NCI-H2196 treated with DMSO at 0.1 percent for 48 hours (cell line): ENCODE data around the gene AFF3.

ENCODE experiments used
- DNase-seq: peaks from one replicate; lab custom pipeline; 2025; ENCODE audit not compliant: unreplicated experiment; lab: John Stamatoyannopoulos, UW

Gene AFF3

DNA sequence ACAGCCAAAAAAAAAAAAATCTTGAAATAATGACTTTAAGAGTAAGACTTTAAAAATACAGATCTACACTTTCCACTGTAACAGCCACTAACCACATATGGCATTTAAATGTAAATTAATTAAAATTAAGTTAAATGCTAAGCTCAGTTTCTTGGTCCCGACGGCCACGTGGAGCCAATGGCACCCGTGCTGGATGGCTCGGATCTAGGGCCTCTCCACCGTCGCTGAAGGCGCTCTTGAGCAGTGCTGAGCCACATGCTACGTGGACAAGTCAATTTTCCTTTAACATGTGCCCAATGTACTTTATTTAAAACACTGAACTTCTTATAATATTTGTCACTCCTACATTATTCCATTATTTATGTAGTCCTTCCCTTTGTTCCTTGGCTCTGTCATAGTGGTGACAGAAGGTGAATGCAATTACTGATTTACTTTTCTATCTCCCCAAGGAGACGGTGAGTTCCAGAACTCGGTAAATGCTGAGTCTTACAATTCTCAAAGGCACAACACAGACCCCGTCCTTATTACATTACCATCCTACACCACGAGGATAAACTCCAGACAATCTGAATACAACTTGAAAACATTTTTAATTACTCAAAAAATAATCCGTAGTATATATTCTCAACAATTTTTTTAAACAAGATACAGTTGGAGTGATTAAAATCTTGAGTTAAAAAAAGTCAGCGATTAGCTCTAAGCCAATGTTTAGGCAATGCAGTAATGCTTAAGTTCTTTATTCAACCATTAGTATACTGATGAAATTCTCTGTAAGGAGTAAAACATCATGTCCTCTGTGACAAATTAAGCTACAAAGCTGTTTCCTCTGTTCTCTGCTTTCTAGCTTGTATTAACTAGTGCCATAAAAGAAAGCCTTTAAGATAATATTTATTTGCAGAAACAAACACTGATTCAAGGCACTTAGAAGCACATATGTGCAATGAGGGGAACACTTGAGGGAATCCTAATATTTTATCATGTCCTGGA lies 95.1 kb downstream of the AFF3 start:
- DNase-seq, result no peak

DNA sequence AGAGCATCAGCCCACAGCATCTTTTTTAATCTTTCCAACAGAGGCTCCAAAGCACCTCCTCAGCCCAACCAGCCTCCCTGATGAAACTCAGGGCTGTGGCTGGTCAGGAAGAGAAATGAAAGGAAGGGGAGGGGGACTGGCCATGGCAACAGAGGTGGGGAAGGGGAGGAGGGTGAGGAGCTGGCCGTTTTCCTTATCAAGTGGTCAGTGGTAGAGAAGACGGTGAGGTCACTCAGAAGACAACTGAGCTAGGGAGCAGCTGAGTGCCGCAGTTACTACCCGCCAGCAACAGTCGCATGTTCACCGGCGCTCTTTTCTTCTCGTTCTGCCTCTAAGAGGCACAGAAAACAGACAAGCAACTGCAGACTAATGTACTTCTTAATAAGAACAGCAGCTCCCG lies 97.4 kb downstream of the AFF3 start:
- no peak for DNase-seq

DNA sequence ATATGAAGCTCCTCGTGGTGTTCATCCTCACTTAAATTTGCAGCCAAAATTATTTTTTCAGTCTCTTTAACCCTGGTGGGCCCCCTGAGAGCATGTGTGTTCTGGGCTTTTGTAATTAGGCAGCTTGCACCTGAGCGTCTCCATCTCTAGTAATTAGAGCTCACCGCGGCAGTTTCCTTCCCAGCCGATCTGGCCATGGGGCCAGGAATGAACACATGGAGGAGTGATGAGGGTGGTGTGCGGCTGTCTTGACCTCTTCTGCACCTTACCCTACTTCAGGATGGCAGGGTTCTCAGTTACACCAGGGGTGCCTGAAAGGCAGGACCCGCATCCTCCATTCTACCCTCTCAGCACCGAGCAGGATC lies 98.5 kb downstream of the AFF3 start:
- DNase-seq, result no peak

DNA sequence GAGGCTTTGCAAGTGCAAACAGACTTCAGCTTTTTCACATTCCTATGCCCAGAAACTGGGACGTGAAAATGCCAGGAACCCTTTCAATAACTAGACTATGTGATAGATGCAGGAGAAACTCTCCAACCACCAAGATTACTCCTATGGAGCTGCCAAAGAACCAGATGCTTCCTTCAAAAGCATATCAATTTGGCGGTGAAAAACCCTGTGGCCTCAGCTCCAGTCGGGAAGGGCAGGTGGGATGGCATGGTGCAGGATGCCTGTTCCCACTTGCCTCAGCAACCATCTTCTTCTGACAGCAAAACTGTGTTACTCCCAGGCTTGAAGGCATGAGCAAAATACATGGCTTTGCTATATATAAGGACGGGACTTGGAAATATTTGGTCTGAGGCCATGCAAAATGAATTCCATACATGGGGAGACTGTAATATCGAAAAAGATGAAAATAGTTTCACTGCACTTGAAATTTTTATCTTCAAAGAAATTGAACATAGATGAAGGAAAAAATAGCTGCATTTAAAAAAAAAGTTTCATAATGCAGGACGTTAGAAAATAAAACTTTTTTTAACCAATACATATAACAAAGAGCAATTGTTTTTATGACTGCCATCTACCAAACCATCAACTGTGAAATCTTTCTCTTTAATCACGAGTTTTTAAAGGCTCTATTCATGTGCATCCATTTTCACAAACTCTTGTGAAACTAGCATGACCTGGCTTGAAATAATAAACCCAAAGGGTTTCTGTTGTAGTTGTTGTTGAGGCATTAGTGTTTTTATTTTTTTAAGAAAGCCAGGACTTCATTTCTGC lies 99.1 kb downstream of the AFF3 start:
- DNase-seq, result no peak

DNA sequence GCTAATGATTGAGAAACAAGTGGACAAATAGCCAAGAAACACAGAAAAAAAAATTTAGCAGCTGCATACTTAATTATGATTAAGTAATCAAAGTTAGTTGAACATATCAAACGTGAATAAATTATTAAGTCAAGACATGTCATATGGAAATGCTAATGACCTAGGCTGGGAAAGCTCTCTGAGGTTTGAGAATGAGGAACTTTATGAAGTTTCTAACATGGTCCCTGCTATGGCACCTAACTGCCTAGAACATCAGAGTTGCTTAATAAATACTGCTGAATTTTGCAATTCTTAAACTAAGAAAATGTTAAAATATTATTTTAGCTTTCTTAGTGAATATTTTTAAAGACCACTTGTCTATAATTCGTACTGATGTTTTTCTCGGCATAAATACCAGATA lies 99.8 kb downstream of the AFF3 start:
- DNase-seq, result no peak

DNA sequence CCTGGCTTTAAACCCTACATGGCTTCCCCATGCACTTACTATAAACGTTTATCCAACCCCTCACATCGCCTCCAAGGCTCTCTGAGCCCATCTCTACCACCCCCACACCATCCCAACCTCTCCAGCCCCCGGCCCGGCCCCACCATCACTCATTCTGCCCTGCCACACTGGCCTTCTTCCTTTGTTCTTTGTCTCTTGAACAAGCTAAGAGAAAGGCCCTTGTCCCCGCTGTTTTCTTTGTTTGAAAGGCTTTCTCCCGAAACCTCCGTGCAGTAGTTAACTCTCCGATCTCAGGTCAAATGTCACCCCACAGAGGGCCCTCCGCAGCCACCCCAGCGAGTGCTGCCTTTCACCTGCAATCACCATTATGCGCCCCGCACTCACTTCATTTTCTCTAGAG lies 100.4 kb downstream of the AFF3 start:
- DNase-seq, result no peak

DNA sequence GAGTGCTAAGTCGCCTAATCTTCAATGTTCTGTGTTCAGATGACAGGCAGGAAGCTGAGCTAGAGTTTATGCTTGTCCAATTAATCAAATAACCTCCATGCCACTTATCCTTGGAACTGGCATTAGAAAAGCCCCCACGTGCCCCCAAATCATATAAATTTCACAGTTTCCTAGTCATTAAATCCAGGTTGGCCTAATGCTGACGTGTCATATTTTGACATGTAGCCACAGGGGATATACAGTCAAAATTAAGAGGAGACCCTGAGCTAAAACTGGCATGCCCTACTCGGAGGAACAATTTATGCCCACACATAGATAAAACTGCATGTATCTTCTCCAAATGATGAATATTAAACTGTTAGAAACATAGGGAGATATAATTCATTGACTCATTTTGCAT lies 101.0 kb downstream of the AFF3 start:
- DNase-seq, result no peak

DNA sequence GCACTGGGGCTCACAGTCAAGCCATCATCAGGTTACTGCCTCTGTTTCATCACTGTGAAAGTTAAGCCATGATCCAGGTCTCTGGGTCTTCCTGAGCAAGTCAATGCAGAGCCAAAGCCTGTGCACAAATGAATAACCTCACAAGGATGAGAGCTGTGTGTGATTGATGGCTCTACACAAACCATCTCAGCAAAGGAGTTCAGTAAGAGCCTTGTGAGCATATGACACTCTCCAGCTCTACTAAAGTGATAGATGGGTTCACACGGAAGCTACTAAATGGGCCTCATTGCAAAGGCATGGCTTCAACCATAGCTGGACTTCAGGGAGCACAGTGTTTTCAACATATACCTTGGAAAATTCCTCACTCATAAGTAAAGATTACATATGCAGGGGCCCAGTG lies 101.5 kb downstream of the AFF3 start:
- DNase-seq, result no peak

DNA sequence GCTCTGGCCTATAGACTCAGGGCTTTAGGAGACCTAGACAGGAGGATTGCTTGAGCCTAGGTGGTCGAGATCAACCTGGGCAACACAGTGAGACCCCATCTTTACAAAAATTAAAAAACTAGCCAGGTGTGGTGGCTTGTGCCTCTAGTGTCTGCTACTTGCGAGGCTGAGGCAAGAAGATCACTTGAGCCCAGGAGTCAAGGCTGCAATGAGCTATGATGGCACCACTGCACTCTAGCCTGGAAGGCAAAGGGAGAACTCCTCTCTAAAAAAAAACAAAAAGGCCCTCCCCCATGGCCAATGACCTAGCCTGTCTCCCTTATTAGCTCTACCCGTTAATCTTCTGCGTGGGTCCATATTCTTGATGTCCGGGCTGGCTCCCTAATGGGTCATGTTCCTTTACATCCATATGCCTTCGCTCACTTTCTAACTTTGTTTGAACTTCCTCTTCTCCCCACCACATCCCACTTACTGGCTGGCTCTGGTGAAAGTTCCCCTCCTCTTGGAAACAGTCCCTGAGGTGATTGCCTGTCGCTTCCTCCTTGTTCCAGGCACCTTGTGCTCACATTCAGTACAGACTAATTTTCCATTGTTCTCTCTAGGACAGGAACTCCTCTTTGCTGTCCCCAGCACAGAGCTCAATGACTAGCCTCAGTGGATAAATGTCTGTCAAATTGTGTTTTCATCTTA lies 103.0 kb downstream of the AFF3 start:
- DNase-seq, result no peak

DNA sequence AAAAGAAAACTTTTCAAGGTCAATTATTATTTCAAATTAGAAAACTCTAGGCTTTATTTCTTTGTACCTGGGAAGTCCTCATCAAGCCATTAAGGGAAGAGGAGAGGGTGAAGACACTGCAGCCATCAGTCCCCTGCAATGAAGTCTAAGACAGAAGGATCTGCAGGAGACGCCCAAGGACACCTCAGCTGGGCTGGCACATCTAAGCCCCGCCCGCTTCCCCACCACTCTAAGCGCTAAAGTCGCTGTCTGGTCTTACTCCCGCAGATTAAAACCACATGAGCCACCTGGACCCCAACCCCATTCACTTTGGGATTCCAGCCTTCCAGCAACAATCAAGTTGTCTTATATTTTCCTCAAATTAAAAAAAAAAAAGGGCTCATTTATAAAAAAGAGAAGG lies 104.4 kb downstream of the AFF3 start:
- no peak for DNase-seq

DNA sequence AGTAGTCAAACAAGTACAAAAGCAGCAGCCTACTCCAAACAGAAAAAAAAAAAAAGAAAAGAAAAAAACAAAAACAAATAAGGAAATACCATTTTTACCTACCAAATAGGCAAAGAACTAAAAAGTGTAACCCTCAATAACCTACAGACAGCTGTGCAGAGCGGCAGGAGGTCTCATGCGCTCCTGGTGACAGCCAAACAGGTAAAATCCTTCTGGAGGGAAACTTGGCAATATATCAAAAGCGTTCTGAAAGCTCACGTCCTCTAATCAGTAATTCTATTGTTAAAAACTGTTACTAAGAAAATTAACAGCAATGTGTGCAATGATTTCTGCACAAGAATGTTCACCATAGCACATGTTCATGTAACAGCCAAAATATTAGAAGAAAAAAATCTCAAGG lies 105.6 kb downstream of the AFF3 start:
- no peak for DNase-seq

DNA sequence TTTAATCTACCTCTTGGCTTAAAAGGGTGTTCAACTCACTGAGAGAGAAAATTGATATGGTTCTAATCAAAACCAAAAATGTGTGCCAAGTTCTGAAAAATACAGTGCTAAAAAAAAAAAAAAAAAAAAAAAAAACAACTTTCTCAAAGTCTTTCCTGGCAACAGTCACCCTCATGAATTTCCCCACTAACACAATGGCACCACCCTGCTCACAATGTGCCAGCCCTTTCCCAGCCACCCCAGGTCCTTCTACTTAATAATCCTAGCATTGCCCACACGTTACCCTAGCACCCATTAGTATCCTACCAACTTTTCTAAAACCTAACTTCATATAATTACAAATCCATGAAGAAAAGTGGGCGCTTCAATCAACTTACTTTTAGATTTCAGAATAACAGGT lies 106.4 kb downstream of the AFF3 start:
- DNase-seq, result no peak

DNA sequence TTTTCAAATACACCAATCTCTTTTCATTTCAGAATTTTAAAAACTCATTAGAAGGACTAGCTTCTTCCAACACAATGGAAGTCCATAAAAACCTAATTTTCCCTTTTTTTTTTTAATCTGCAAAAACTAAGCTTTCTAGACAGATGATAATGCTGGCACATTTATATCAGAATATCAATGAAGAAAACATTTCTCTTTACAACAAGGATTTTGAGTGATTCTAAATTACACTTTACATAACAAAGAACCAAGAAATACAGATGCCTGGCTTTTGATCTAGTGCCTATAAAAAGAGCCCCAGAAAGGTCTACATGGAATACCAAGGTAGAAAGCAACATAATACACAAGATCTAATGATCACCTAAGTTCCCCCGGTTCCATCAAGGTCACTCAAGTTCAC lies 108.0 kb downstream of the AFF3 start:
- no peak for DNase-seq

DNA sequence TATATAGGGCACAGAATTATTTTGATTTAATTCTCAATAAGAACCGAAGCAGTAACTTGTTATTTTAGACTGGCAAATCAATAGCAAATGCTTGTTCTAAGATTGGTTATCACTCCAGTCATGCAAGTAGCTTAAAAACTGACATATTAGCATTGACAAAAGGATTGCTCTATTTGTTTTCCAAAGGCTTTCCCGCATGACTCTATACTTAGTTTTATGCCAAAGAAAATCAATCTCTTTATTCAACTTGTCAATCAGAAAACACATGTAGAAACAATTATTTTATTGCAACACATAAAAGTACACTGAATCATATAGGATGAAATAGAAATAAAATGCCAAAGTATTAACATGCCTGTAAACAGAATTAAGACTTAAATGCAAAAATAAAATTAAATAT lies 108.4 kb downstream of the AFF3 start:
- no peak for DNase-seq

DNA sequence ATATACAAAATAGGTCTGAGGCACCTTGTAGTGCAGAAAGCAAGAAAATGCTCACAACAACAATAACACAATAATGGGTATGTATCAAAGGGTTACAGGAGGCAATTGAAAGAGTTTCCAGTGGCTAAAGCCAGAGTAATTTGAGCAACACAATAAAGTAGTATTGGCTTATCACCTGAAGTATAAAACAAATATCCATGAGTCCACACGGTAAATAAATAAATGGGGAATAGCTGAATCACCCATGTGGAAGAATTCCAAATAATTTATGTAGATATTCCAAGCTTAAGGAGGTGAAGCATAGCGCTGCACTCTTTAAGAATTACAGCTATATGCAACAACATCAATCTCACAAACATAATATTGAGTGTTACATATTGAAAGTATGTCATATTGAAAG lies 110.8 kb downstream of the AFF3 start:
- no peak for DNase-seq

DNA sequence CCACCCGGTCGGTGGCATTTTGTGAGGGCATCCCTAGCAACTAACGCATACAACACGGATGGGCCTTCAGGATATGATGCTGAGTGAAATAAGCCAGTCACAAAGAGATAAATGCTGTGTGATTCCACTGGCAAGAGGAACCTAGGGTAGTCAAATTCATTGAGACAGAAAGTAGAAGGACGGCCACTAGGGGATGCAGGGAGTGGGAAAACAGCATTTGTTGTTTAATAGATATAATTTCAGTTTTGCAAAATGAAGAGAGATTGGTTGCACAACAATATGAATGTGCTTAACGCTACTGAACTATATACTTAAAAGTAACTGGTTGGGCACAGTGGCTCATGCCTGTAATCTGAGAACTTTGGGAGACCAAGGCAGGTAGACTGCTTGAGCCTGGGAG lies 112.9 kb downstream of the AFF3 start:
- no peak for DNase-seq

DNA sequence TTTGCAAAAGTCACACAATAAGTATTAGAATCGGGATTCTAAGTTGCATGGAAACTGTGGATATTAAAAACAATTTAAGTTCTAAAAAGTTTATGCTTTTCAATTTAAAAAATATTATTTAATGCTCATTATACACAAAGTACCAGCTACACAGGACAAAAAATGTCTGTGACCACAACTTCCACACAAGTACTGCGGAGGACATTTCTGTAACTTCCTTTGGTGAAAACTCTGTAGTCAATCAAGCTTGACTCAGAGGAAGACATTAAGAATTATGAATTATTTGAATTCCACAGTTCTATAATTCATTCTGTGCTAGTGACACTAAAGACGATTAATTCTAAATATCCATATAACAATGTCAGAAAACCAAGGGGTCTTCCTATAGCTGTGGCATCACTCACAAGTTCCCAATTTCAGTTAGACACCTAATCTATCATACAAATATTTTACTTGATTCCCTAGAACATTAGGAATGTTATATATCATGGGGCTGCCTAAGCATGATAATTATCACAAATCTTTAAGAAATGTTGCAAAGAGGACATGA lies 120.5 kb downstream of the AFF3 start:
- DNase-seq, result no peak

DNA sequence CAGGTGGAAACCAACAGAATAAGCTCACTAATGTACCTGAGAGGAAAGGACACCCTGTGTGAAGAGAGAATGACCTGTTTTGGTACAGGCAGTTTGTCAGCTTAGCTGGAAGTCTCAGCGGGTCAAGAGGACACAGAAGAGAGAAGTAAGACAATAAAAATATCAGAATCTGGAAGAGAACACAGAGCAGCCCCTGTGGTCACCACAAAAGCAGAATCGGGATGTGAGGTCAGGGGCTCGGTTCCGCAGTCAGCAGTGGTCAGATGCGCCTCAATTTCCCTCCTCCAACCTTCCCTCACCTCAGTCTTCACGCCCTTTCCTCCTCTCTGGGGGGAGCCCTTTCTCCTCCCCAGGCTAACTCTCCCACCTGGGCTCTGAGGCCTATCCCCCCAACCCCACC lies 122.9 kb downstream of the AFF3 start:
- no peak for DNase-seq

DNA sequence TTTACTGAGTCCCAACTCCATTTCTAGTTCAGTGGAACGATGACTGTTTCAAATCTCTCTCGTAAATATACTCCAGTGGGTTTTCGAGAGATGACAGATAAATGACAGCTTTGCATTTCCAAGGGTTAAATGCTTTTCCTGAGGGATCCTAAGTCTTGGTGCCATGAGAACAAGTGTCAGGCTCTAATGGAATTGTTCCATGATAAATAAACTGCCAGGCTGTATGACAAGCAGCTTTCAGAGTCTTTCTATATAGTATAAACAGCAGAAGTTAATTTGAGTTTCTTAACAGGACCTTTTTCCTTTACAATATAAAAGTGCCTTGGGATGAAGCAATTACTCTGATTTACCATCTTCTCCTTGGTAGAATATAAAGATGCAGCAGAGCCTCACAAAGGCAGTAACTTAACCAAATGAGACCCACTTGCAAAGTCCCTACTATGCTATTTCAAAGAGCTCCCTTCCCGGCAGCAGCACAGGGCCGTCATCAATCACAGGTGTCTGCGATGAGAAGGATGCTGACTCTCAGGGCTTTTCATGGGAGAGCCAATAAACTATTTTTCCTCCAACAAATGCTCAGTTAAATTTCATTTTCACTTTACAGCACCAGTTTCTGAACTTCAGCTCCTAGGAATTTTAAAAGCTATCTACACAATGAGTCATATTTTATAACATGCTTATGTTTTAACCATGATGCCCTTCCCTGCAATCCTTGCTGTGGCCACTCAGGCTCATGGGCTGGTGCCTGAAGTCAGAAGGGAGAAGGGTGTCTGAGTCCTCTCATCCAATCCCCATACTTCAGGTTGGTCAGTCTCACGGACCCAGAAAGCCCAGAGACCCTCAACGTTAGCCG lies 123.8 kb downstream of the AFF3 start:
- no peak for DNase-seq

DNA sequence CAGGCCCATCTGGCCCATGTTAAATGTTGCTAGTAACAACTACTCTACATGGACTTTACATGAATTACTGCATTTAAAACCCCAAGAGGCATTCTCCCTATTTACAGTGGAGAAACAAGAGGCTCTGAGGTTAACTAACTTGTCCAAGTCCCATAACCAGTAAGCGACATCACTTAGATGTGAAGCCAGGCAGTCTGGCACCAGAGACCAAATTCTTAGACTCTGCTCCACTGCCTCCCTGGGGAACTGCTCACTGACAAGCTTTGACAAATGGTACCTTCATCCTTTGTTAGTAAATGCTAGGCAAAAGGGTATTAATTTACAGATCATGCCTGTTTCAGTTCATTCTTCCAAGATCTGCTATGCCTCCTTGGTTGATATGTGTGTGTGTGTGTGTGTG lies 124.8 kb downstream of the AFF3 start:
- DNase-seq, result no peak

DNA sequence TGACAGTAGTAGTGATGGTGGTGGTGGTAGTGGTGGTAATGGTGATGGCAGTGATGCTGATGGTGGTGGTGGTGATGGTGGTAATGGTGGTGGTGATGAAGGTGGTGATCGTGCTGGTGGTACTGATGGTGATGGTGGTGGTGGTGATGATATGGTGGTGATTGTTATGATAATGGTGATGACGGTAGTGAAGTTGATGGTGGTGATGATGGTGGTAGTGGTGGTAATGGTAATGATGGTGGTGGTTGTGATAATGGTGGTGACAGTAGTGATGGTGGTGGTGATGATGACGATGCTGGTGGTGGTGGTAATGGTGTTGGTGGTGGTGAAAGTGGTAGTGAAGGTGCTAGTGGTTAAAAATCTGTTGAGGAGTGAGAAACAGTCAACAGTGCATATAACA lies 125.6 kb downstream of the AFF3 start:
- no peak for DNase-seq
